ENCODE results near the gene GPR108. TPM values are rescaled to one million over a fixed set of nuclear protein-coding genes. Genes with fewer than 3 reads are reported as not detected.

GPR108 gene
- total RNA-seq, 1 donor from 2014 or later = 69.1 TPM

DNA sequence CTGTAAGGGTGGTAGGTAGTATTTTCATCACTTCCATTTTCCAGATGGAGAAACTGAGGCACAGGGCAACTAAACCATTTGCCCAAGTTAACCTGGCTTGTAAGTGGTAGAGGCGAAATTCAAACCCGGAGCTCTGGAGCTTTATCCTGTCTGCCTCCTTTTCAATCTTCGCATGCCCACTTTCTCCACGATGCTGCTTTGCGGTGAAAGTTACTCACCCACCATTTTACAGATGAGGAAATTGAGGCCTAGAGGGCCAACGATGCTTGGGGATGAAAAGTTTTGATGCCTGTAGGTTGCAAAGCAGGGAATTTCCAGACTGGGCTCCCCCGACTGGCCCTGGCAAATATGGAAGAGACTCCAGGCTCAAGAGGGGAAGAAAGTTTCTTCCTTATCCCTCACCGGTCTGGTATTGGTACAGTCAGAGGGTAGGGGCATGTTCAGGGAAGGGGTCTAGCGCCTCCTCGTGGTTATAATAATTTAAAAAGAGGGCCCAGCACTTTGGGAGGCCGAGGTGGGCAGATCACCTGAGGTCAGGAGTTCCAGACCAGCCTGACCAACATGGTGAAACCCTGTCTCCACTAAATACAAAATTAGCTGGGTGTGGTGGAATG lies 31.7 kb upstream of the GPR108 start:
- DNase-seq (ENCODE audit: low spot score) = no peak
- TF ChIP-seq, protein P1, sequence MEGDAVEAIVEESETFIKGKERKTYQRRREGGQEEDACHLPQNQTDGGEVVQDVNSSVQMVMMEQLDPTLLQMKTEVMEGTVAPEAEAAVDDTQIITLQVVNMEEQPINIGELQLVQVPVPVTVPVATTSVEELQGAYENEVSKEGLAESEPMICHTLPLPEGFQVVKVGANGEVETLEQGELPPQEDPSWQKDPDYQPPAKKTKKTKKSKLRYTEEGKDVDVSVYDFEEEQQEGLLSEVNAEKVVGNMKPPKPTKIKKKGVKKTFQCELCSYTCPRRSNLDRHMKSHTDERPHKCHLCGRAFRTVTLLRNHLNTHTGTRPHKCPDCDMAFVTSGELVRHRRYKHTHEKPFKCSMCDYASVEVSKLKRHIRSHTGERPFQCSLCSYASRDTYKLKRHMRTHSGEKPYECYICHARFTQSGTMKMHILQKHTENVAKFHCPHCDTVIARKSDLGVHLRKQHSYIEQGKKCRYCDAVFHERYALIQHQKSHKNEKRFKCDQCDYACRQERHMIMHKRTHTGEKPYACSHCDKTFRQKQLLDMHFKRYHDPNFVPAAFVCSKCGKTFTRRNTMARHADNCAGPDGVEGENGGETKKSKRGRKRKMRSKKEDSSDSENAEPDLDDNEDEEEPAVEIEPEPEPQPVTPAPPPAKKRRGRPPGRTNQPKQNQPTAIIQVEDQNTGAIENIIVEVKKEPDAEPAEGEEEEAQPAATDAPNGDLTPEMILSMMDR (IDR thresholded peaks at IDR 0.05; ENCODE audit: unreplicated experiment) = peak; percentile 31
- Mint-ChIP-seq H3K4me3 (ENCODE audit: unreplicated experiment) (no peak overlapping the region), H3K4me1 (ENCODE audit: unreplicated experiment) (peaks cover 14% of the 10 kb centered on the region), H3K27me3 (ENCODE audit: unreplicated experiment) (peaks cover 16% of the 10 kb centered on the region), H3K36me3 (ENCODE audit: low read depth, unreplicated experiment) (peaks cover 5% of the 10 kb centered on the region), H3K9me3 (ENCODE audit: unreplicated experiment) (peaks cover 5% of the 10 kb centered on the region), H3K27ac (ENCODE audit: unreplicated experiment) (no peak overlapping the region)

- H3K36me3 Mint-ChIP-seq (ENCODE audit: low read depth, unreplicated experiment) = peaks cover 5% of the 10 kb centered on the region
- peaks cover 5% of the 10 kb centered on the region for H3K9me3 Mint-ChIP-seq (ENCODE audit: unreplicated experiment)
- peaks cover 14% of the 10 kb centered on the region for H3K4me1 Mint-ChIP-seq (ENCODE audit: unreplicated experiment)
- TF ChIP-seq, protein P1 (IDR thresholded peaks at IDR 0.05; ENCODE audit: unreplicated experiment) = no peak
- H3K27me3 Mint-ChIP-seq (ENCODE audit: unreplicated experiment) = peaks cover 16% of the 10 kb centered on the region
- H3K4me3 Mint-ChIP-seq (ENCODE audit: unreplicated experiment) = peak overlapping the region; percentile 56
- no peak for DNase-seq (ENCODE audit: low spot score)
- H3K27ac Mint-ChIP-seq (ENCODE audit: unreplicated experiment) = no peak overlapping the region
Measured at GRCh38 chr19:6768236-6768785, 30.9 kb upstream of the GPR108 start.

DNA sequence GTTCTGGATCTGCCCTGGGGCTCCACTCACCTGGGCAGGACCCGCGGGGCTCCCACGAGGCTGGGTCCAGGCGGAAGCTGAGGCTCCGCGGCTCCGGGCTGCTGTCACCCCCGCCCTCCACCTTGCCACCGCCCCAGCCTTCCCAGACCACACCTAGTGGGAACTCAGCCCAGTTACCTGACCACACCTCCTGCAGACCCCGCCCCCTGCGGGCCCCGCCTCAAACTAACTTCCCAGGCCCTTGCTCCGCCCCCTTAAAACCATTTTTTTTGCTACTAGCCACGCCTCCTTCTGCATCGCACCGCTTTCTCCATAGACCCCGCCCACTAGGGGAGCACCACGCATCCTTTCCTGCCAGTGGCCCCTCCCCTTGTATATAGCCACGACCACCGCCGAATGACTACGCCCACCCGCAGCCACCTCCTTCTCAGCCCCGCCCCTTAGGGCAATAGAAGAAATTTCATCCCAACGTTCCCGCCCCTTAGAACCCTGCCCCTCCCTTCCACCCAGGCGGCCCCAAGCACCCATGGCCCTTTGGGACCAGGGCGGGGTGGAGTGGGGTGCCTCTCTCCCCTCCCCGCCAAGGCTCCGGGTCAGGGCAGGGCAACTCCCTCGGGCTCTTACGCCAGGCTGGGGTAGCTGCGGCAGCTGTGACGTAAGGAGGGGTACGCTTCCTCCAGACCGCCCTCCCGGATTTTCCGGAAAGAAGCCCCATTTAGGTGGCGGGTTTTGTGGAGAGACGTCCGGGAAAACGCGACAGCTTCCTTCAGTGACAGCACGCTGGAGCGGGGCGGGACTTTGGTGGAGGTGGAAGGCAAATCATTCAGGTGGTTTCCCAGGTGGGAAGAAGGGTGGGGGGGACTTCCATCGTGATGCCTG lies 30.2 kb upstream of the GPR108 start, which contains the start of gene SH2D3A:
Gene SH2D3A (minus strand): TSS at position 79 of the 879 bp plus-strand sequence. CDS start 3,687 bp downstream, outside the sequence.
- Mint-ChIP-seq H3K27ac (ENCODE audit: unreplicated experiment) (peak within 1 kb of the TSS; percentile 64), H3K4me1 (ENCODE audit: unreplicated experiment) (peaks cover 14% of the 10 kb centered on the region), H3K4me3 (ENCODE audit: unreplicated experiment) (peak within 1 kb of the TSS; percentile 79), H3K27me3 (ENCODE audit: unreplicated experiment) (peaks cover 16% of the 10 kb centered on the region), H3K9me3 (ENCODE audit: unreplicated experiment) (peaks cover 5% of the 10 kb centered on the region), H3K36me3 (ENCODE audit: low read depth, unreplicated experiment) (peaks cover 5% of the 10 kb centered on the region)
- TF ChIP-seq, protein P1 (IDR thresholded peaks at IDR 0.05; ENCODE audit: unreplicated experiment) = no peak
- DNase-seq (ENCODE audit: low spot score) = peak; percentile 60

- H3K4me3 Mint-ChIP-seq (ENCODE audit: unreplicated experiment) = peak overlapping the region; percentile 14
- H3K27ac Mint-ChIP-seq (ENCODE audit: unreplicated experiment) = peak overlapping the region; percentile 64
- peaks cover 14% of the 10 kb centered on the region for H3K4me1 Mint-ChIP-seq (ENCODE audit: unreplicated experiment)
- peaks cover 16% of the 10 kb centered on the region for H3K27me3 Mint-ChIP-seq (ENCODE audit: unreplicated experiment)
- peaks cover 5% of the 10 kb centered on the region for H3K36me3 Mint-ChIP-seq (ENCODE audit: low read depth, unreplicated experiment)
- H3K9me3 Mint-ChIP-seq (ENCODE audit: unreplicated experiment) = peaks cover 5% of the 10 kb centered on the region
- DNase-seq (ENCODE audit: low spot score) = no peak
- TF ChIP-seq, protein P1 (IDR thresholded peaks at IDR 0.05; ENCODE audit: unreplicated experiment) = no peak
Measured at GRCh38 chr19:6767081-6767356, 29.6 kb upstream of the GPR108 start.

All from endothelial cell (in vitro differentiated cells).